GM18867 (cell line): ENCODE results near the gene SARNP.
A peak's percentile ranks its signal among the peaks of the same experiment; 100 is the strongest.
"Not testable (repeated sequence)": the region's sequence is repeated elsewhere in the genome, so short reads cannot be mapped to it uniquely, and the experiment has no call there.

ENCODE experiments used
- ATAC-seq: cut with Tn5 transposase; IDR thresholded peaks from one replicate; pipeline ENCODE4 v1.9.1; 2021; ENCODE audit warnings: mild to moderate bottlenecking, moderate library complexity; ENCODE audit not compliant: unreplicated experiment

The SARNP gene, protein sequence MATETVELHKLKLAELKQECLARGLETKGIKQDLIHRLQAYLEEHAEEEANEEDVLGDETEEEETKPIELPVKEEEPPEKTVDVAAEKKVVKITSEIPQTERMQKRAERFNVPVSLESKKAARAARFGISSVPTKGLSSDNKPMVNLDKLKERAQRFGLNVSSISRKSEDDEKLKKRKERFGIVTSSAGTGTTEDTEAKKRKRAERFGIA

DNA sequence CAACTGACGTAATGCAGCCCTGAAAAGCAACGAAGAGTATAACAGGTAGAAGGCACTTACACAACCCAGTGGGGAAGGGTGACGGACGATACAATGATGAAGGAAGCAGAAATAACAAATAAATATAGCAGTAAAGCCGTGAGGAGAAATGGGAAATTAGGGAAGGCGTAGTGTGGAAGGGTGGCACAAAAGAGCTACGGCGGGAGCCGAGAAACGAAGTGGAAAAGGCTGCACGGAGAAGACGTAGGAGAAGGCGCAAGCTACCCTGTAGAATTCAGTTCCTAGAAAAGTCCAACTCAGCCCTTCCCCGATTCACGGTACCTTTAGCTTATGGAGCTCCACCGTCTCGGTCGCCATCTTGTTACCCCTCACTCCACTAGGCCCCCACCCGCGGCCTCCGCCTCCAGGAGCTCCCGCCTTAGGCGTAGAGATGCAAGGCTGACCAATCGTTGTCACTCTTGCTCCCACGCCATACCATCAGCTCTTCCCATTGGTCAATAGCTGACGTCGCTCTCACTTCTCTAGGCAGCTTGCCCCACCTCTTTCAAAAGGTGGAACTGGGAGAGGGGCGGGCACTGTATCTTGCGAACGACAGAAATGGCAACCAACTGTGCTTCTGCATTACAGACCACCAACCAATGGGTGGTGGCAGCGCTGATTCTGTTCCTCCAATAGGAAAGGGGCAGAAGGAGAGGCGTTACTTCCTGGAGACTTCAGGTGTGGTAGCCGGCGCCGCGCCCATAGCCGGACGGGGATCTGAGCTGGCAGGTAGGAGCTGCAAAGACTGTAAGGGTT is at the start of gene SARNP, which contains the start of gene ORMDL2:
SARNP (minus strand) TSS at position 380 of the 795 bp plus-strand sequence; CDS start at position 357, 23 bp downstream.
ORMDL2 (plus strand) TSS at position 697 of the 795 bp plus-strand sequence. CDS start 959 bp downstream, outside the sequence.
- ATAC-seq, result peak; percentile 96

DNA sequence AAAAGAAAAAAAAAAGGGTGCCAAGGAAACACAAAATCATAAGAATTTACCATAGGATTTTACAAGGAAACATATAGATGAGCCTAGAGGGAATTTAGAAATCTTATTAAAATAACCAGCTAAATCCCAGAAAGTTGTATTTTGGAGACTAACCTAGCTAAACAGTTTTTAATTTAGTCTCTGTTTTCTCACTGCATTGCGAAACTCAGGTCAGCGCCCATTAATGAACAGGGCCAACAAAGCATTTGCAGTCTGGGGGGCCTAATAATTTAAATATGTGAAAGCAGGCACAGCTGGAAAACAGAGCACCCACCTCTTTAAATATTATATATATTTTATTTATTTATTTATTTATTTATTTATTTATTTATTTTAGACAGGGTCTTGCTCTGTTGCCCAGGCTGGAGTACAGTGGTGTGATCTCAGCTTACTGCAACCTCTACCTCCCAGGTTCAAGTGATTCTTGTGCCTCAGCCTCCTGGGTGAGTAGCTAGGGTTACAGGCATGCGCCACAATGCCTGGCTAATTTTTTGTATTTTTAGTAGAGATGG is 49.0 kb upstream of the SARNP start:
- ATAC-seq, result not testable (repeated sequence)

DNA sequence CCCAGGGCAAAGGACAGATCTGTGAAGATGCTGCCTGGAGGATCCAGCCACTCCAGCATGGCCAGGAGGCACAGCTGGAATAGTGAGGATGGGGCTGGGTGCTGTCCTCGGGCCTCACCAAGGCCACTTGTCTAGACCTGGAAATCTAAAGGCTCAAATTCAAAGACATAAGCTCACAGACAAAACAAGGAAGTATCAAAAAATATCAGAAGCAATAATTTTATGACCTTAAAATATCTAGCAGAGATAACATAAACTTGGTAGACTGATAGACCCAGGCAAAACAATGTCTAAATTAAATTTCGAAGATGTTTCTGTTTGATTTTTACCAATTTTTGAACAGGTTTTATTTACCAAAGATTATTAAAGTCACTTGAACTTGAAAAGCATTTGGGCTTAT is 47.8 kb upstream of the SARNP start:
- ATAC-seq, result no peak

DNA sequence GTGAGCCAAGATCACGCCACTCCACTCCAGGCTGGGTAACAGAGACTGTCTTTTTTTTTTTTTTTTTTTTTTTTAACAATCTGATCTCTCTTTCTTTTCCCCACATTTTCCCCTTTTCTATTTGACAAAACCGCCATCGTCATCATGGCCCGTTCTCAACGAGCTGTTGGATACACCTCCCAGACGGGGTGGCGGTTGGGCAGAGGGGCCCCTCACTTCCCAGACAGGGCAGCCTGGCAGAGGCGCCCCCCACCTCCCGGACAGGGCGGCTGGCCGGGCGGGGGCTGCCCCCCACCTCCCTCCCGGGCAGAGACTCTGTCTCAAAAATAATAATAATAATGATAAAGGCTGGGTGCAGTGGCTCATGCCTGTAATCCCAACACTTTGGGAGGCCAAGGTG is 45.4 kb upstream of the SARNP start:
- not testable (repeated sequence) for ATAC-seq

DNA sequence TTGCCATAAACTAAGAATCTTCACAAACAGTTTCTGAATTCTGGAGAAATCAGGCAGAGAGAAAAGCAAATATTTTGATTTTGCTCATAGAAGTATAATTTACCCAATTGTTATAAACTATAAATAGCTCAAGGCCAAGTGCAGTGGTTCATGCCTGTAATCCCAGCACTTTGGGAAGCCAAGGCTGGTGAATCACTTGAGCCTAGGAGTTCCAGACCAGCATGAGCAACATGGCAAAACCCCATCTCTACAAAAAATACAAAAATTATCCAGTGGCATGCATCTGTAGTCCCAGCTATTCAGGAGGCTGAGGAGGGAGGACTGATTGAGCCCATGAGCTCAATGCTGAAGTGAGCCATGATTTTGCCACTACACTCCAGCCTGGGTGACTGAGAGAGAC is 44.8 kb upstream of the SARNP start:
- no peak for ATAC-seq

DNA sequence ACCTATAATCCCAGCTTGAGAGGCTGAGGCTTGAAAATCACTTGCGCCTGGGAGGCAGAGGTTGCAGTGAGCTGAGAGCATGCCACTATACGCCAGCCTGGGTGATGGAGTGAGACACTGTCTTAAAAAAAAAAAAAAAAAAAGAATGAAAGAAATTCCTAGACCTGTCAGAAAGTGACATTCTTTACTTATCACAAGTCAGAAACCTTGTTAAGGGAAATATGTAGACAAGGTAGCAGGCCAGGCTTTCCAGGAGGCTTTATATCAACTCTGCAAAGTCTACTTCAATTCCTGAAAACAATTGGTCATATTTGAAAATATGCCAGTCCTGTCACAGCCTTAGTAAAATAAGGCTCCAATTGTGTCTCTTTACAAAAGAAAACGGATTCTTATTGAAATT is 44.3 kb upstream of the SARNP start:
- no peak for ATAC-seq

DNA sequence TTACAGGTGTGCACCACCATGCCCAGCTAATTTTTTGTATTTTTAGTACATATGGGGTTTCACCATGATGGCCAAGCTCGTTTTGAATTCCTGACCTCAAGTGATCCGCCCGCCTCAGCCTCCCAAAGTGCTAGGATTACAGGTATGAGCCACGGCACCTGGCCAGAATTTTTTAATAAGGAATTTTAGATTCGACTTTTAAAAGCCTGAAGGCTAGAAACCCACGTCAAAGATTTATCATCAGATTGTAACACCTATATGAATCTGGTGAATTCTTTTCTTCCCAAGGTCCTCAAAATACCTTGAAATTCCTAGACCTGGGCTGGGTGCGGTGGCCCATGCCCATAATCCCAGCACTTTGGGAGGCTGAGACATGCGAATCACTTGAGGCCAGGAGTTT is 43.9 kb upstream of the SARNP start:
- ATAC-seq, result no peak

DNA sequence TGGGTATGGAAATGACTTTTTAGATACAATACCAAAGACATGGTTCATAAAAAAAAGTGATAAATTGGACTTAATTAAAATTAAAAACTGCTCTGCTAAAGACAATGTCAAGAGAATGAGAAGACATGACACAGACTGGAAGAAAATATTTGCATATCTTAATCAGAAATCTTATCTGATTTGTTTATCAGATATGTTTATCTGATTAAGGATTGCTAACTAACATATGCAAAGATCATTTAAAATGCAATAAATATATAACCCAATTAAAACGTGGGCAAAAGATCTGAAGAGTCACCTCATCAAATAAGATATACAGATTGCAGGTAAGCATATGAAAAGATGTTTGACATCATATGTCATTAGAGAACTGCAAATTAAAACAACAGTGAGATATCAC is 35.2 kb upstream of the SARNP start:
- no peak for ATAC-seq

DNA sequence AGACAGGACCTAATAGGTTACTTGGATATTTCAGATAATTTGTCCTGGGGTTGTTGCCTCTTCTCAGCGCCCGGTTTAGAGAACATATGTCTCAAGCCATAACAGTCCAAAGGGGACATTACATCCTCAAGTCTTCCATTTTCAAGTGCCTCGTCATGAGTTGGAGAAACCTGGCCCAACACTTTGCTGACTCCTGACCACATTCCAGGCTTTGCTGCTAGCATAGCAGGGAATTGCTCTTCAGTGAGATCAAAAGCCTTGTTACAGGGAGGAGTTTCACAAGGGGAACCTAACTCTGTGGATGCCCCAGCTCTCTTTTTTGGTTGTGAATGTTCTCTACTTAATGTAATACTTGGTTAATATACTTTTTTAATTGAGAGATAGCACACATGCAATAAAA is 33.4 kb upstream of the SARNP start:
- ATAC-seq, result no peak

DNA sequence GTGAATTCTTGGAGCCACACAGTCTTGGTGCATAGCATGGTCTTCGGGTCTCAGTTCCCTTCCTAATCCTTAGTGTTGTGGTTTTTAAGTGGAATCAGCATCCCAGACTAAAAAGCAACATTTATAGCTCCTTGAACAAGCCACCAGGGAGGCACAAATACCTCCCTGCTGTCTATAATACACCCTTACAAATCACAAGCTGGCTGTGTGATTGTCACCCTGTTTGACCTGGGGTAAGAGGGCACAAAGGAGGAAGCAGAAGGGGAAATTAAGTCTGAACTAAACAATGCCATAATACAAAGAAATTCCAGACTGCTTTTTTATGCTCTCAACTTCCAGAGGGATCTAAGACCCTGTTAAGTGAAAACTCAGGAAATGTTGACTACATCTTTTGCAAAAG is 32.9 kb upstream of the SARNP start:
- no peak for ATAC-seq

DNA sequence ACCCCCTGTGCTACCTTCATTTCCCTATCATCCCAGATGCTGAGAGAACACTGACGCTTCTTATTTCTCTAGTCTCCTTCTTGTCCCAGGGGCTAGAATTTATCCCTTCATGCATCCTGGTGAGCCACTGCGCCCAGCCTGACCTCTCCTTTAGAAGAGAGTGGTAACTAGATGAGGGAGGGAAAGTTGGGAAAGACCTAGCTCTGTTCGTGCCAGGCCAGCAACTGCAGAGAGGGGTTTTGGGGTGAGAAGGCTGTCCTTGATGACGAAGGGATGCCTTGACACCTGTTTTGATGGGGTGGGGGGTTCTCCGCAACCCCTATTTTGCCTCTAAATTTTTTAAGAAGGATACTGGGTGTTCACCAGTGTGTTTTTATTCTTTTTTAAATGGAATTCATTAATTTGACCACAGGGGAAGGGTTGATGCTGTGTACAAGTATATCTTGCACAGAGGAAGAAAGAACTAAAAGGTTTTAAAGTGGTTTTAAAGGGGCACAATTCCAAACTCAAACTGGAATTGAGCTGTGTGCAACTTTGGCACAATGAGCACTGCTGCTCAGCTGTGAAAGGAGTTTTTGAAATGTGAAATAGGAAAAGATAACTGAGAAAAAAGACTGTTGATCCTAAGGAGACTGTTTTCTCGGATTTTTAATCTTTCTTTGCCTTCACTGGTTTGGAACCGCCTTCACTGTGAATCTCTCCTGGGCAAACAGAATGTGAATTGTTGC is 32.3 kb upstream of the SARNP start:
- ATAC-seq, result no peak

DNA sequence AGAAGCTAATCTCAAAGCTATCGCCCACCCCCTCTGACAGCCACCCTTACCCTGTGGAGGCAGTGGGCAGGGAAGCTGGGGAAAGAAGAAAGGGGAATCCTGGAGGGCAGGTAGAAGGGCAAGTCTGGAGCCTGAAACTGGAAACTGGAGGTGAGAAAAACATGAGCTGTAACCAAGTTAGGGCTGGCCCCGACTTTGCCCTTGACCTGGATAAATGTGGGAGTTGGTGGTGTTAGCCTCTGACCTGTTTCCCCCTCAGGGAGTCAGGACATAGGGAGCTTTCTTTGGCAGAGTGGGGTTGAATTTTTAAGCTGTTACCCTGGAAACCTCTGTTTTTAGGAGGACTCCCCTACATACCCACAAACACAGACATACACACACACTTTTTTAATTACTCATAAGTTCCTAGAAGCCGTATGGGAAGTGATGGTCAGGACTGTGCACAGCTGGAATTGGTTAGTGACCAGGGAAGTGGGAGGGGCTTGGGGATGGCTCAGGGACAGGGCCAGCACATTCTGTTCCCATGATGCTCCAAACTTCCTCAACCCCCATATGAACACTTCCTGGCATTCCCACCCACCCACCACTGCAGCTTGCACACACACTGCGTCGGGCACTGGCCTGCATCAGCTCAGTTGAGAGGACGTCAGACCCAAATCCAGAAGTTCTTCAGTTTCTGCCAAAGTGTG is 30.2 kb upstream of the SARNP start:
- no peak for ATAC-seq

DNA sequence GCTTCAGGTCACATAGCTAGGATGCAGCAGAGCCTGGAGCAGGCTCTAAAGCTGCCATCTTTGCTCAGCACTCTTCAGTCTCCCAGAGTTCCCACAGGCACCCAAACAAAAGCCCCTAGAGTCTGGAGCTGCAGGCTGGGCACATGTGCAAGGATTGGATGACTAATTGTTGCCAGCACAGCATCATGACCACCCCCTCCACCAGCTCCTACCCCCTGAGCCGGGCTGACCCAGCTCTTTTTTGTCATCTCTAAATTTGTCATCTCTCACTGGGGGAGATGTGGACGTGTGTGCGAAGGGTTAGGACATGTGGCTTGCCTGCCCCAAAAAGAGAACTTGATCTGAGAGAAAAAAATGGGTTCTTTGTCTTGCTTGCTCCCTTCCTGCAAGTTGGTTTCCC is 29.5 kb upstream of the SARNP start:
- ATAC-seq, result no peak

DNA sequence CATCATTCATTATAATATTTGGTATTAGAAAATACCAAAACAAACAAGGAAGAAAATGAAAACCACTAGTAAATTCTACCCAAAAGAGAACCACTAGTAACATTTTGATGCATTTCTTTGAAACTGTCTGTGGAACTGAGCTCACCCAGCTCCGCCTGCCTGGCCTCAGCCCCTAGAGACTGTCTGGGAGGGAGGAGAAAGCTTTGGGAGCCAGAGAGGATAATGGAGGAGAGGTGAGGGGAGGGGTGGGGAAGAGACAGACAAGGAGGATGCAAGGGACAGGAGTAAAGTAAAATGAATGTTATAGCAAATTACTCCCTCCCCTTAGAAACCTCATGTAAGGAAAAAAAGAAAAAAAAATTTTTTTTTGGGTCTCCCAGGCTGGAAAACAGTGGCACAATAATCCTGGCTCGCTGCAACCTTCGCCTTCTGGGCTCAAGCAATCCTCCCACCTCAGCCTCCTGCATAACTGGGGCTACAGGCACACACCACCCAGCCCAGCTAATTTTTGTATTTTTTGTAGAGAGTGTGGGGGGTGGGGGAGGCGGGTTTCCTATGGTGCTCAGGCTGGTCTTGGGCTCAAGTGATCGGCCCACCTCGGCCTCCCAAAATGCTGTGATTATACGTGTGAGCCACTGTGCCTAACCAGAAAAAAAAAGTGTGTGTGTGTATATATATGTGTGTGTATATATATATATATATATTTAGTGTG is 28.4 kb upstream of the SARNP start:
- ATAC-seq, result no peak

DNA sequence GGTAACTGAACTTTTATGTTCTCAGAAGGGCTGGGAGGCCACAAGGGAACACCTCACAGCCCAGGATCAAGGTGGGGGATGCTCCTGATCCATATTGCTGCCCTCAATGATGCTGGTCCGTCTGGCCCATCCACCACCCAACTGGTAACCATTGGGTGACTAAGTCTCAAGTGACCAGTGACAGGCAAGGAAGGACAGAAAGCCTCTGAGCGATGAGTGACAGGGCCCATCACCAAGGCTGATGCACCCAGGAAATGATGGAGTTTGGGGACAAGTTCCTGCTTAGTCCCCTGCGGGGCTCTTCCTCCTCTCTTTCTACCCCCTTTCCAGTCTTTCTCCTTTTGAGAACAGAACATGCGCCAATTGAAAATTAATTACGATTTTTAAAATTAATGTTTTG is 27.8 kb upstream of the SARNP start:
- ATAC-seq, result no peak

DNA sequence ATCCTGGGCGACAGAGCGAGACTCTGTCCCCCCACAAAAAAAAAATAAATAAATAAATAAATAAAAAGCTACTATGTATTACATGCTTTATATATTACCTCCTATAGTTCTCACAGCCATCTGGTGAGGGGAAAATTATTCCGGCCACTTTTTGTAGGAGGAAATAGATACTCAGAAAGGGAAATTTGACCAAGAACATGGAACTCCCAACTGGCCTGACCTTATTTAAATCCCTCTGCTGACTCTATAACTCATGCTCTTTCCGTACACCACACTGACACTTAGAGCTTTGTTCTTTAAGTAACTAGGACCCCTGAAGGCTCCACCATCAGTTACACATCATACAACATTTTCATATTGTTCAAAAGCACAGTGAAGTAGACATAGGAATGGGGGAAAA is 27.4 kb upstream of the SARNP start:
- ATAC-seq, result no peak

DNA sequence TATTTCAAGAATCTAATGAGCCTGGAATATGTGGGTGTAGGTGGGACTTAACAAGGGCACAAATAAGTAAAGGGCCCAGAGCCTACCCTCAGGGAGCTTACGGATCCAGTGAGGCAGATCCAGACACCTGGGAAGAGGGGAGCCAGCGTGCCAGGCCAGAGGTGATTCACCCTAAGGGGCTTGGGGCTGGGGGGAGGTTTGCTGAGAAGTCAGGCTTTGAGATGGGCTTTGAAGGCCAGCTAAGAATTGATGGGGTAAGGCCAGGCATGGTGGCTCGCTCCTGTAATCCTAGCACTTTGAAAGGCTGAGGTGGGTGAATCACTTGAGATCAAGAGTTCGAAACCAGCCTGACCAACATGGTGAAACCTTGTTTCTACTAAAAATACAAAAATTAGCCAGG is 25.9 kb upstream of the SARNP start:
- ATAC-seq, result no peak

DNA sequence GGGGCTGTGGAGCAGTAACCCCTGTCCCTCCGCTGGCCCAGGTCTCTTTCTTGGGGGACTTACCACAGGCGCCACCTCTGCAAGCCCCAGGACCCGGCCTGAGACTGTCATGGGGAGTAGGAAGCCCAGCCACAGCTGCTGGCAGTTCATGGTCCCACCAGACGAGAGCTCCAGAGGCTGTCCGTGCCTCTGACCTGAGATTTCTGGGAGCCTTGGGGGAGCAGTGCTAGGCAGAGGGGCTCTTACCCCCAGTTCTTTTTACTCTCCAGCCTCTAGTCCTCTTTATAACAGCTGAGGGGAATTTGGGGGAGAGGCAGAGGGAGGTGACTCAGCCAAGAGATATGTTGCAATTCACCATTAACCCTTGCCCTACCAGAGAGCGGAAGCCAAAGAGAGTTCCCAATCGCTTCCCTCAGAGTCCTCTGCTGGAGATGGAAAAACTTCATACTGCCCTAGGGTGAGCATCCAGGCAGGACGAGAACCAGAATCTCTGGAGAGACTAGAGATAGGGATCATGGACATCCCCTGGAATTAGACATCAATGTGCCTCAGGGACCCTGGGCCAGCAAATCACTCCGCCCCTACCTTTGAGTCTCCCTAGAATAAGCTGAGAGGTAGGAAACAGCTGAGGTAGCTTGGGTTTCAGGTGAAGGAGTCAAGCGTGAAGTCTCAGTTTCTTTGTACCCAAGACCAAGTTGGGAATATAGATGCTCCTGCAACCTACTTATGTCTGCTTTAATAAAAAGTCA is 25.3 kb upstream of the SARNP start, which contains the start of gene MMP19:
MMP19 (minus strand) TSS at position 256 of the 749 bp plus-strand sequence; CDS start at position 150, 106 bp downstream.
- ATAC-seq, result no peak

DNA sequence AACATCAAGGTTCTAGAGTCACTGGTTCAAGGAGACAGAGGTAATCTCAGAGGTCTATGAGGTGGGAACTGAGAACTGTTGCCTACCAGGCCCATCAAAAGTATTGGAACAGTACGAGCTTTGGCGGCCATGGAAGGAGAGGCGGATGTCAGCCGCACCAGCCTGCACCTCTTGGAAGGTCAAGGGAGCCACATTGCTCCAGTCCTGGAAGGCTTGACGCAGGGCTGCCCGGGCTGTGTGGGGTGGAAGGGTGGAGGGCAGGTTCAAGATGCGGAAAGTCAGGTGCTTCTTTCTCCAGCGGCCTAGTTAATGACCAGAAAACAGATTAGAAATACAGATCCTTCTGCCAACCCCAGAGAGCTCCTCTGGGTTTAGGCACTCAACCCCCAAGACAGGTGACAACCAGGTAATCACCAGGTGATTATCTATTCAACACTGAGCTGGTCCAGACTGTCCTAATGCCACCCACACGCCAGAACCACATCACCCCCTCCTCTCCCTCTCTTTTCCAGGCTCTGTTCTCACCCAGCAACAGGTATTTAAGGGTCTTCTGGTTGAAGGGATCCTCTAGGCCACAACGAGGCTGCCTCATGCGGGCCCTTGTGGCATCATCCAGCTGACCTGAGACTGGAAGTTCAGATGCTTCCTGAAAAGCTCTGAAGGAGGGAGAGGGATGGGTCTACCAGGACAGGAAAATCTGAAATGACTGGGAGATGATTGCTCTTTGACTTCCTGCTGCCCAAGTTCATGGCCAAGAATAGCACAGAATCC is 23.2 kb upstream of the SARNP start:
- no peak for ATAC-seq
